GM19397 (cell line): ENCODE data around the gene NREP.

Experiments used
- ATAC-seq: cut with Tn5 transposase; IDR thresholded peaks from one replicate; pipeline ENCODE4 v1.9.1; 2021; ENCODE audit warnings: mild to moderate bottlenecking, moderate library complexity; ENCODE audit not compliant: unreplicated experiment

Gene NREP

DNA sequence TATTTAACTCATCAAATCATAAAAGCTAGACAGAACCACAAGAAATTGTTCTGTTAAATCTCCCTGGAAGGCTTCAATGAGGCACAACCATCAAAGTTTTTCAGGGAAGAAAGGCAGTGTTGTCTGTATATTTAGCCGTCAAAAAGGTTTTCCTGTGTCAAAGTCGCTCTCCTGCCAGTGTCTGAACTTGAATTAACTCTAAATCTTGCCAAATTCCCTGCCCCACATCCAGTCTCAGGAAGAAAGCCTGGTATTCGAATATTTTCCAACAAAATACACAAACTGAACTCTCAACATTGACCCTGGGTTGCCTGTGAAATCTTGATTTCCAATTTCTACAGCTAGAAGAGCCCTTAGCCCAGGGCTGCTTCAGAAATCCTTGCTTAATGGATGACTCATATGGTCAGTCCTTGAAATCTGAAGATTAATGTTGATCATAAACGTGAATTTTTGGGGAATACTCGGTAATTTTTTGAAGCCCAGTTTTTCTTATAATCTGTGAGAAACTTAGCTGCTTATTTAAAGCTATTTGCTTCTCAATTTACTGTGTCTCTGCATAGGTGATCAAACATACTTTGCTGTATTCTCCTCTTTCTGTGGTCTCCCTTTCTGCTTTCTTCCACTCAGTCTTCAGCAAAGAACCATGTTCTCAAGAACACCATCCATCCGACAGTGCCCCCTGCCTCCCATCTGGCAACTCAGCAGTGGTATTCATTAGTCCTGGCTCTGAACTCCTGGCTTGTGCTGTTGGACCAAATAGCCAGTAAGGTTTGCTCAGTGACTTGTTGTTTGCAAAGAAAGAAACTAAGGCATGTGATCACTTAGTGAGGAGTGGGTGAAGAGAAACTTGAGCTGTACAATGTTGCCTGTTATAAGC lies 58.9 kb downstream of the NREP start:
- no peak for ATAC-seq

DNA sequence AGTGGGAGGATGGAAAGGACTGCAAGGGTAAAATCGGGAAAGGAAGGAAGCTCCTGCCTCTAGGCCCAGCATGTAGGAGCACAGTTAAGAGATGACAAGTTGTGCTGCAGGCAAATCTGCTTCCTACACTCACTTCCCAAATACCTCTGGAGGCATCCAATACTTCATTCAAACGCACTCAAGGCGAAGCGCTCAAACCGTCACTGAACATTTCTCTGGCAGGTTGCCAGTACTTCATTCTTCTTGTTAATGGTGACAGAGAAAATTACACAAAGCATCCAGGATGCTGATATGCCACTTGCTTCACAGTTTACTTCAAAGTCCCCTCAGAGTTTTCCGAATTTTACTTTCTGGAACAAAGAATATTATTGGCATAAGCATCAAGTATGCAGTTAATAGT lies 59.8 kb downstream of the NREP start:
- no peak for ATAC-seq

DNA sequence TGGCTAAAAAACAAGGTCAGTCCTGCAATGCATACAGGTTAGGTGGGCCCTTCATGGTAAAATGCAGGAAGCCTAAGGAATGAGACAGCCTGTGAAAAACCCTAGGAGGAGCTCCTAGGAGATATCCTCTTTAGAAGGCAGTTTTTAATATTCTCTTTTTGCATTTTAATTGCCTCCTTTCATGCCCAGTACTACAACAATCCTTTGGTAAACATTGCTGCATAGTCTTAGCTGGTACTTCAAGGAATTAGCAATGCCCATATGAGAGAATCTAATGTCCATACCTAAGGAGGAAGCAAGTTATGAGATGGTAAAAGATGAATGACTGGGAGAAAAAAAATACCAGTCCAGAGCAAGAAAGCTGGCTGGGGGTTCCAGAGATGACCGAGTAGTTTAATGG lies 61.0 kb downstream of the NREP start:
- no peak for ATAC-seq

DNA sequence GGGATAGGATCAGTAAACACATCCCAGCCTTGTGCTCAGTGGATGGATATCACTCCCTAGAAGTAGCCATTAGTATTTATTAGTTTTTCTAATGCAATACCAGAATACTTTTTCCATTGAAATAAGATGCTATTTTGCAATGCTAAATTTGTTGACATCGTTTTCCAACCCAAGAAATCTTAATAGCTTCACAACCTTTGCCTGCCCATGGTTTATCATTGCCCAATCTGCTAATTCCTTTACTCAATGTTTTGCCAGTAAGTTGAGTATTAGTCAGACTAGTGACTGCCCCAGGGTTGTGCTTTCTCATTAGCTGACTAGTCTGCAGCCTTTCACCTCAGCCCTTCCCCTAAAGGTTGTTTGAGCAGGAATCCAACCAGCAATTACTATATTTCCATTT lies 62.9 kb downstream of the NREP start:
- no peak for ATAC-seq

DNA sequence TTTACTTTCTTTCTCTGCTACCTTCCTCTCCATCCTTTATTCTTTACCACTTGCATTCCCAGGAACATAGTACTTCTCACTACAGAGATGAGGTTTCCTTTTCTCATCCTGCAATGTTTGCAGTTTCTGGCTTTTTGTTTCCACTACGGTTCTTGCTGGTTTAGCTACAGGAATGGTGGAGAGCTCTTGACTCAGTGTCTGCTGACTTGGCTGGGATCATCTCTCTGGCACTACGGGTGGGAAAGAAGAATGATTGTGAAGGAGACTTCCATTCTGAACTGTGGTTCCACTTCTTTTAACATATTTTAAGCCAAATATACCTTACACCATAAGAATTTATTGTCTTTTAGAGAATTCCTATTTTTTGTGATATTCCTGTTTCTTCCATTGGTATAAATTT lies 65.1 kb downstream of the NREP start:
- ATAC-seq, result no peak

DNA sequence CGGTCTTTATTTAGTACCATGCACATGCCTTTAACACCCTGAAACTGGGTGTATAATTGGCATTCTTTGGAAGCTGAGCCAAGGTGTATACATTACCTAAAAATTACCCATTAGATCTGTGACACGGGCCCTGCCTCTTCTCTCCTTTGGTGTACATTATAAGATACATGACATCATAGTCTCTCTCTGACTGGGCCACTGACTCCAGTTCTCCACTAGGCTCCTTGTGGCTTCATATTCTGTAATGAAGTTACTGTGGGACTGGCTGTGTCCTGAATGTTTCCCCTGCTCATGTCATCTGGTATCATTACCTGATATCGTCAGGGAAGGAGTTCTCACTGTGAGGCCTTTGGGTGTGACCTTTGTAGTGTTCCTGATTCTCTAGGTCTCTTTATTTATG lies 65.5 kb downstream of the NREP start:
- ATAC-seq, result no peak

DNA sequence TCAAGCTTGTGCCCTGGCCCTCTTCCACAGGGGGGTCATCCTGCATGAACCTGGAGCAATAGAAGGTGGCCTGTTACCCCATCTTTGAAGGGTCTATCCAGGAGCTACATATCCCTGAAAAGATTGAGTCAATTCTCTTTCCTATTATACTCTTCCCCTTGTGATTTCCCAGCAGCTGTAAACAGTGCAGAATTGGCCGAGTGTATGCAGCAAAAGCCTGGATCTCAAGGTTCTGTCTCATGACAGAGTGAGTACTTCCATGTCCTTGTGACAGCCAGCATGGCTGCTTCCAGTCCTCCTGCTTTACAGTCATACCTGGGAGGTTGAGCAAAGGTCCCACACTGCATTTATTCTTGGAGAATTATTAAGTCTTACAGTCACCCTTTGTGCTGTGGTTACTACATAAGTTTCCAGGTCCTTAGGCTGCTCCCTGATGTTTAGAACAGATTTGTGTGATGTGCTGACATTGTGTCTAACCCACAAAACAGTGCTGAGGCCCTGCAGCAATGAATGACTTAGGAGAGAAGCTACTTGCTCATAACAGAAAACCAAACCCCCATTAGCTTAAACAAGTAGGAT lies 67.5 kb downstream of the NREP start:
- ATAC-seq, result no peak

DNA sequence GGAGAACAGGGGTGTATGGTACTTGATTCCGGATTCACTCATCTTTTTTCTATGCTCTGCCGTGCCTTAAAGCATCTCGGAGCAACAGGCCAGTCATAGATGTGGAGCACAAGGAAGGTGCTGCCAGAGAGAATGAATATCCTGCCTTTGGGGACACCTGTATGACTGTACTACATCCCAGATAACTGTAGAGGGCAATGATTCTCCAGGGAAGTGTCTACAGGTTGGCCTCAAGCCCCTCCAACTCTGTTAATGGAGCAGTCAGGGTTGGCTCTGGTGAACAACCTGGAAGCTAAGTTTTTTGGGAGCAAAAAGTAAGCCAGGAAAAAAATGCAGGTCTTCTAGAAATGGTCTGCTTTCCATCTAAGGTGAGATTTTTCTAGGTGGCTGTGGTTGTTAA lies 71.0 kb downstream of the NREP start:
- no peak for ATAC-seq

DNA sequence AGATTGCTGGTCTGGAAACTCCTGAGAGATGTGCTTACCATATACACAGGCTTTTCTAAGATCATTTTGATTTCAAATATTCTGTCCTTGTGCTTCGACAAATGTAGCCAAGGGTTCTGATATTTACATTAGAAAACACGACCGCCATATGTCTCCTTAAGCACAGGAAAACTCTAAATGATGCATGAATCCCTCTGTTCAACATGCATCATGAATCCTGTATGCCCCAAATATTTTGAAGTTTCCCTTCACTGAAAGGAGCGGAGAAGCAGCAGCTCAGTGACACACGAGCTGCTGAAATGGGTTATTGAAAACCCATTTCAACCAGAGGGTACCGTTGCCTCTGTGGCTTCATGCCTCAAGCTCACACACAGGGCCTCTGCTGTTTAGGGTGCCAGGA lies 74.4 kb downstream of the NREP start:
- no peak for ATAC-seq

DNA sequence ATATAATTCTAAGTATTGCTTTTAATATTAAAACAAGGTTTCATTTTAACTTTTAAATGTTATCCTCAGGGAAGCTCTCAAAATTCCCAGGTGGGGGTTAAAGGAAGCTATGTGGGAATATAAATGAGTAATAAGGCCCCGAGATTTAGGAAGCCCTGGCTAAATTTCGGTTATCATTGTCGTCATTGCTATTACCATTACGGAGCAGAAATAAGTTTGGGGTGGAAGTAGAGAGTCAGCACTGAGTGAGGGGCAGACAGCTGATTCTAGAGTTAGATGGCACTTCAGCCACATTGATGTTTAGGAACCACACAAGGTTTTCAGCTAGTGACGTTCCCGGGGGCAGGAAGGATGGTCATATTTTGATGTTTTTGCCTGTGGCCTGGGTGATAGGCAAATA lies 74.9 kb downstream of the NREP start:
- no peak for ATAC-seq

DNA sequence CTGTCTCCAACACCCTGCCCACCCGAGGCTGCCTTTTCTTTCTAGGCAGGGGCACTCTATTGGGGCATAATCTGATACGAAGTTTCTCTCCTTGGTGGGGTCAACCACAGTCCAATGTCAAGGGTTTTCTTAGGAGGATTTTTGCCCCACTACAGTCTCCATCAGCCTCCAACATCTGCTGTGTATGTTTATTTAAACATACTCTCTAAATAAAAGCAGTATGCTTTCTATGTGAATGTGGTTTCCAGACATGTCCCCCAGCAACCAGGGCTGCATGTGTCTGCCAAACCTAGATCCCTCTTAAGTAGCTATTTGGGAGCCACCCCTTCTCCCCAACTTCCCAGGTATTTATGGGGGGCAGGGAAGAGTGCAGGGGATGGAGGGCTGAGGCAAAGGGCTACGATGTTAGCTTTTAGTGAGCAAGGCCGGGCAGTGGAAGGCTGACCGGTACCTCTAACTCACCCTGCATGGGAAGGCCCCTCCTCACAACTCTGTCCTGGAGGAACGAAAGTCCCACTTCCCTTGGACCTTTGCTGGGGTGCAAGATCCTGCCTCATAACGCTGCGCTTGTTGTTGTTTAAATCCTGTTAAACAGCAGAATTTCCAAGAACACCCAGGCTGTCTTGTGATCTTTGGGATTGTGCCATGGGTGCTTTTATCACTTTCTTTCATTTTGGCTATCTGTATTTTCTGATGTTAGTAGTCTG lies 75.4 kb downstream of the NREP start:
- no peak for ATAC-seq

DNA sequence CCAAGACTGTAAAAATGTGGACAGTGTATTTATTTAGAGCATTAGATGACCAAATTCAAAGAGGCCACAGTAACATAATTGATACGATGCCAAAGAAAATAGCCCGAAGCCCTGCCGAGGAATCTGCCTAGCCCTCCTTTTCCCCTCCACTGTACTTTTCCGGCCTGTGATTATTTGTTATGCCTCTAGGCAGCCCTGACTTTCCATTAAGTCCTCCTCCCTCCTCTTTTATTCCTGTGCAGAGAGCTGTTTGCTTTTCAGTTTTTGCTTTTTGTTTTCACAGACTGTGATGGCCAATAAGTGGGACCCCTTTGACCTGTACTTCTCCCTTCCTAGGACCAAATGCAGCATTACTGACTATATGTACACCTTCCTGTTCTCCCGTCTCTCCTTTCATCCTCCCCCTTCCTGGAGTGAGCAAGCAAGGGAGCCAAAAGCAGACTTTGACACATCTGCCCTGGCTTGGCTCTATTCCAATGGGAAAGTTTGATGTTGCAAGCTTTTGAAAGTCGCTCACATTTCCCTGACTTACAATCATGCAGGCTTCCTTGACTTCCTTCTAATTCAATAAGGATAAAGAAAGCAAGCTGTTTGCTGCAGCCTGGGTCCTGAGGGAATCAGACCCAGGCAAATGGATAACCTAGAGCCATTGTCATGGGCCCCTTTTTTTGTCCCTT lies 76.1 kb downstream of the NREP start:
- no peak for ATAC-seq

DNA sequence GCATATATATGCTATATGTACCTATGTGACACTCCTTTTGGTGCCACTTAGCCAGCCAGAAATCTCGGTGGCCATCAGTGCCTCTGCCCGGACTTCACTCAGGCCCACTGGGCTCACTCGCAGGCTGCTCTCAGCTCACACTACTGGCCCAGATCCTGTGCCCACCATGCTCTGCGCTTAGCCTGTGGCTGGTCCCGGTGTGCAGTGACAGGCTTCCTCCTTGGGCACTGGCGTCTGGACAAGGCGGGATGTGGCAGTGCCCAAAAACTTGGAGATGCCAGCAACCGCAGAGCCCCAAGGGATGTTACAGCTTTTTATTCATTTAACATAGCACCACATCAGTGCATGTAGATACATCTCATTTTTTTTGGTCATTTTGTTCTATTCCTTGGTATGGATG lies 77.4 kb downstream of the NREP start:
- ATAC-seq, result no peak
